ENCODE results near the gene SNCA.

GRCh38 chr4:89712141-89712540 lies 124.8 kb downstream of the SNCA start:
- TF ChIP-seq TCF12 (IDR thresholded peaks at IDR 0.05; ENCODE audit: low read depth) = no peak
- TF ChIP-seq EP300 (IDR thresholded peaks at IDR 0.05; ENCODE audit: borderline replicate concordance) = no peak
- TF ChIP-seq, protein P1, sequence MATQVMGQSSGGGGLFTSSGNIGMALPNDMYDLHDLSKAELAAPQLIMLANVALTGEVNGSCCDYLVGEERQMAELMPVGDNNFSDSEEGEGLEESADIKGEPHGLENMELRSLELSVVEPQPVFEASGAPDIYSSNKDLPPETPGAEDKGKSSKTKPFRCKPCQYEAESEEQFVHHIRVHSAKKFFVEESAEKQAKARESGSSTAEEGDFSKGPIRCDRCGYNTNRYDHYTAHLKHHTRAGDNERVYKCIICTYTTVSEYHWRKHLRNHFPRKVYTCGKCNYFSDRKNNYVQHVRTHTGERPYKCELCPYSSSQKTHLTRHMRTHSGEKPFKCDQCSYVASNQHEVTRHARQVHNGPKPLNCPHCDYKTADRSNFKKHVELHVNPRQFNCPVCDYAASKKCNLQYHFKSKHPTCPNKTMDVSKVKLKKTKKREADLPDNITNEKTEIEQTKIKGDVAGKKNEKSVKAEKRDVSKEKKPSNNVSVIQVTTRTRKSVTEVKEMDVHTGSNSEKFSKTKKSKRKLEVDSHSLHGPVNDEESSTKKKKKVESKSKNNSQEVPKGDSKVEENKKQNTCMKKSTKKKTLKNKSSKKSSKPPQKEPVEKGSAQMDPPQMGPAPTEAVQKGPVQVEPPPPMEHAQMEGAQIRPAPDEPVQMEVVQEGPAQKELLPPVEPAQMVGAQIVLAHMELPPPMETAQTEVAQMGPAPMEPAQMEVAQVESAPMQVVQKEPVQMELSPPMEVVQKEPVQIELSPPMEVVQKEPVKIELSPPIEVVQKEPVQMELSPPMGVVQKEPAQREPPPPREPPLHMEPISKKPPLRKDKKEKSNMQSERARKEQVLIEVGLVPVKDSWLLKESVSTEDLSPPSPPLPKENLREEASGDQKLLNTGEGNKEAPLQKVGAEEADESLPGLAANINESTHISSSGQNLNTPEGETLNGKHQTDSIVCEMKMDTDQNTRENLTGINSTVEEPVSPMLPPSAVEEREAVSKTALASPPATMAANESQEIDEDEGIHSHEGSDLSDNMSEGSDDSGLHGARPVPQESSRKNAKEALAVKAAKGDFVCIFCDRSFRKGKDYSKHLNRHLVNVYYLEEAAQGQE (IDR thresholded peaks at IDR 0.05; ENCODE audit: low read depth) = no peak
- TF ChIP-seq NFIC (IDR thresholded peaks at IDR 0.05) = no peak
- TF ChIP-seq TAF1 (IDR thresholded peaks at IDR 0.05; ENCODE audit: low read depth) = no peak
- no peak for TF ChIP-seq RAD21 (IDR thresholded peaks at IDR 0.05; ENCODE audit: low read depth)
- TF ChIP-seq CEBPB (IDR thresholded peaks at IDR 0.05) = no peak
- no peak for TF ChIP-seq EGR1 (IDR thresholded peaks at IDR 0.05)
- no peak for TF ChIP-seq ZBTB7A (IDR thresholded peaks at IDR 0.05; ENCODE audit: low read depth)
- TF ChIP-seq MAX (IDR thresholded peaks at IDR 0.05) = no peak
- TF ChIP-seq, protein P2, sequence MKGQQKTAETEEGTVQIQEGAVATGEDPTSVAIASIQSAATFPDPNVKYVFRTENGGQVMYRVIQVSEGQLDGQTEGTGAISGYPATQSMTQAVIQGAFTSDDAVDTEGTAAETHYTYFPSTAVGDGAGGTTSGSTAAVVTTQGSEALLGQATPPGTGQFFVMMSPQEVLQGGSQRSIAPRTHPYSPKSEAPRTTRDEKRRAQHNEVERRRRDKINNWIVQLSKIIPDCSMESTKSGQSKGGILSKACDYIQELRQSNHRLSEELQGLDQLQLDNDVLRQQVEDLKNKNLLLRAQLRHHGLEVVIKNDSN (IDR thresholded peaks at IDR 0.05) = no peak
- TF ChIP-seq FOXM1 (IDR thresholded peaks at IDR 0.05; ENCODE audit: borderline replicate concordance, low read depth) = no peak
- TF ChIP-seq CREB1 (IDR thresholded peaks at IDR 0.05; ENCODE audit: low read depth) = no peak
